B cell (primary cell): ENCODE results near the gene SPOP. TPM values are rescaled to one million over a fixed set of nuclear protein-coding genes. Genes with fewer than 3 reads are reported as not detected.

ENCODE experiments used
- ATAC-seq: fragments of 200-7000 bp; cut with Tn5 transposase; one replicate; pipeline ENCODE4 v1.10.0; 2021; ENCODE audit warnings: low read depth, mild to moderate bottlenecking, moderate number of reproducible peaks, moderate library complexity
- CTCF ChIA-PET: fragments of 350-600 bp; sonication (Branson Sonifier 250); formaldehyde crosslinking; loops from one replicate; lab custom pipeline; 2021; ENCODE audit warnings: antibody characterized with exemption, inconsistent platforms; lab: Charles Lee
- POLR2A ChIA-PET: fragments of 350-600 bp; sonication (Branson Sonifier 250); formaldehyde crosslinking; loops from one replicate; lab custom pipeline; 2021; ENCODE audit warnings: antibody characterized with exemption; lab: Charles Lee
- DNase-seq: peaks from one replicate; pipeline ENCODE4 v3.0.0; 2013
- H2AFZ ChIP-seq: 2 replicates; pipeline ENCODE4 v1.6.1; 2012; ENCODE audit warnings: mild to moderate bottlenecking, low read depth, low read length; ENCODE audit not compliant: insufficient read depth, poor library complexity, severe bottlenecking
- H3K27ac ChIP-seq, 2 donors: 1 replicate in 1 of 2; 2 replicates in 1 of 2; pipeline ENCODE4 v1.5.1; 2012 to 2013; ENCODE audit warnings: low read length in 2 of 2, mild to moderate bottlenecking in 2 of 2, moderate library complexity in 1 of 2
- H3K27me3 ChIP-seq, 4 experiments: fragments of 200-600 bp in 1 of 4; sonication (generic) in 1 of 4; replicated peaks in 1 of 4; 1 replicate in 2 of 4; 2 replicates in 2 of 4; pipeline versions ENCODE4 v1.6.1 to v1.7.0; 2013 to 2016; ENCODE audit warnings: low read length in 3 of 4, mild to moderate bottlenecking in 2 of 4, mixed read lengths in 1 of 4, moderate library complexity in 1 of 4; ENCODE audit not compliant: insufficient read depth in 4 of 4, control insufficient read depth in 3 of 4; ENCODE audit errors: control extremely low read depth in 1 of 4
- H3K36me3 ChIP-seq, 2 experiments: replicated peaks in 1 of 2; 1 replicate in 1 of 2; 2 replicates in 1 of 2; pipeline versions ENCODE4 v1.6.1 to v1.7.1; 2013; ENCODE audit warnings: low read length in 1 of 2; ENCODE audit not compliant: insufficient read depth in 2 of 2, control insufficient read depth in 1 of 2; ENCODE audit errors: control extremely low read depth in 1 of 2, extremely low read depth in 1 of 2
- H3K4me1 ChIP-seq, 2 donors: fragments of 200-600 bp in 1 of 2; sonication (generic) in 1 of 2; 1 replicate in 1 of 2; 2 replicates in 1 of 2; pipeline versions ENCODE4 v1.5.1 to v1.6.1; 2013 to 2017; ENCODE audit warnings: low read length in 2 of 2; ENCODE audit not compliant: control insufficient read depth in 2 of 2, insufficient read depth in 2 of 2
- H3K4me2 ChIP-seq: replicated peaks from 2 replicates; pipeline ENCODE3; 2012; ENCODE audit warnings: mild to moderate bottlenecking, low read depth, low read length; ENCODE audit not compliant: poor library complexity, severe bottlenecking
- H3K4me3 ChIP-seq, 5 experiments: fragments of 200-600 bp in 1 of 5; sonication (generic) in 1 of 5; 1 replicate in 3 of 5; 2 replicates in 2 of 5; pipeline versions ENCODE4 v1.5.1 to v1.7.0; 2011 to 2016; ENCODE audit warnings: low read length in 4 of 5, mild to moderate bottlenecking in 4 of 5, low read depth in 2 of 5, control low read depth in 1 of 5, moderate library complexity in 1 of 5; ENCODE audit not compliant: insufficient read depth in 1 of 5; ENCODE audit errors: control extremely low read depth in 1 of 5, extremely low read depth in 1 of 5
- H3K79me2 ChIP-seq: fragments of 200-600 bp; sonication (generic); one replicate; pipeline ENCODE4 v1.6.0; 2016; ENCODE audit warnings: low read length; ENCODE audit not compliant: control insufficient read depth, insufficient read depth
- H3K9ac ChIP-seq: fragments of 200-600 bp; sonication (generic); 2 replicates; pipeline ENCODE4 v1.6.1; 2017; ENCODE audit warnings: mild to moderate bottlenecking, low read length, moderate library complexity
- H3K9me3 ChIP-seq, 3 donors: one replicate each; pipeline versions ENCODE4 v1.6.1 to v1.7.1; 2013; ENCODE audit warnings: low read length in 2 of 3; ENCODE audit not compliant: control insufficient read depth in 2 of 3, insufficient read depth in 1 of 3; ENCODE audit errors: control extremely low read depth in 1 of 3
- H4K20me1 ChIP-seq: 2 replicates; pipeline ENCODE4 v1.6.0; 2012; ENCODE audit warnings: mild to moderate bottlenecking, low read length; ENCODE audit not compliant: insufficient read depth, control insufficient read depth, poor library complexity, severe bottlenecking
- H3K27ac Mint-ChIP-seq: one replicate; pipeline ENCODE4 v1.8.0; 2021; ENCODE audit warnings: mixed read lengths
- H3K27me3 Mint-ChIP-seq: one replicate; pipeline ENCODE4 v1.8.0; 2021; ENCODE audit warnings: mixed read lengths
- H3K4me1 Mint-ChIP-seq: one replicate; pipeline ENCODE4 v1.8.0; 2021; ENCODE audit warnings: mixed read lengths
- H3K4me3 Mint-ChIP-seq: one replicate; pipeline ENCODE4 v1.8.0; 2021; ENCODE audit warnings: mixed read lengths
- H3K9me3 Mint-ChIP-seq: one replicate; pipeline ENCODE4 v1.8.0; 2022; ENCODE audit warnings: mixed read lengths; ENCODE audit not compliant: insufficient read depth
- EZH2 ChIP-seq: IDR thresholded peaks from 2 replicates; pipeline ENCODE4 v1.6.1; 2012; ENCODE audit warnings: borderline replicate concordance, low read depth, mild to moderate bottlenecking, moderate library complexity, low read length; ENCODE audit not compliant: insufficient read depth, poor library complexity, severe bottlenecking
- WGBS: methylation state at CpG from one replicate; pipeline ENCODE4 v1.1.5; 2013; ENCODE audit warnings: missing lambda C conversion rate; ENCODE audit not compliant: insufficient coverage; 5-methylcytosine and 5-hydroxymethylcytosine counted together
- intact Hi-C: fragments of 100-400 bp; cut with micrococcal nuclease; formaldehyde crosslinking; loops from one replicate; pipeline ENCODE4 v1.10.0; 2022
- polyA plus RNA-seq: library from polyadenylated mRNA; depleted of rRNA; stranded (reverse); fragments of >200 nt; gene quantifications from 2 replicates; pipeline ENCODE4 v1.2.3, GENCODE V29; 2012
- total RNA-seq, 2 donors: library from RNA; stranded (reverse); fragments of 120-200 nt in 1 of 2; gene quantifications; 1 replicate in 1 of 2; 2 replicates in 1 of 2; pipeline versions ENCODE4 v1.2.3 to v1.2.4, GENCODE V29; 2013 to 2022
- TF ChIP-seq, protein P1 (sequence below): fragments of 200-600 bp; IDR thresholded peaks from one replicate; pipeline ENCODE4 v1.8.0; 2022; ENCODE audit warnings: antibody characterized with exemption, mild to moderate bottlenecking

The SPOP gene
- total and polyA plus RNA-seq, 2 donors (not counting 1 experiment from before 2014, with no cell fraction given): 27.0 to 72.1 TPM

DNA sequence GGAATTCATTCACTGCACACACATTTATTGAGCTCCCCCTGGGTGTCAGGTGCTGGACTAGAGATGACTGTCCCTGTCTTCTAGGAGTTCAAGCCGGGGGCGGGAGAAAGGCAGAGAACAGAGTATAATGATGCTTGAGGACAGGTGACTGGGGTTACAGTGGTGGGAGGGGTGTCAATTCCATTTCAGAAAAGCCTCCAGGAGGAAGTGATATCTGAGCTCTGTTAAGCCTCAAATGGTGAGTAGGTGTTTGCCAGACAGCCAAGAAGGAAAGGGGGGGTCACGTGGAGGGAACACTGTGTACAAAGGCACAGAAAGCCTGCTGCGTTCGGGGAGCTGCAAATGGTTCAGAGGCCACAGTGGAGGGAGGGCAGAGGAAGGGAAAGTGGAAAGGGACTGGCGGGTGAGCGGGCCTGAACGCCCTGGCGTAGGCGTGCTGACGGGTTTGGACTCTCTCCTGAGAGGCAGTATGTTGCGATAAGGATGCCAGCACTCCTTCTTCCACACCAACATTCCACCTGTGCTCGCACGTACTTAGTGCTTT is 111.9 kb downstream of the SPOP start:
- peak; percentile 27 for DNase-seq
- Histone ChIP-seq H3K4me2 (no peak overlapping the region), H3K27ac (no peak overlapping the region), H2AFZ (peak overlapping the region; percentile 23), H3K36me3 (no peaks in the 10 kb centered on the region), H3K4me1 (peaks cover 6 to 17% of the 10 kb centered on the region in 2 donors), H3K9ac (no peak overlapping the region), H3K27me3 (peaks cover 0 to 29% (median 7%) of the 10 kb centered on the region in 4 experiments), H3K4me3 (no peak overlapping the region), H3K79me2 (no peaks in the 10 kb centered on the region), H4K20me1 (no peaks in the 10 kb centered on the region), H3K9me3 (no peaks in the 10 kb centered on the region)
- WGBS: 18% methylated on average over 5 of the region's 14 CpGs
- POLR2A ChIA-PET: no interaction called here
- Mint-ChIP-seq H3K27ac (no peak overlapping the region), H3K4me3 (no peak overlapping the region), H3K4me1 (peaks cover 16% of the 10 kb centered on the region), H3K27me3 (peaks cover 17% of the 10 kb centered on the region), H3K9me3 (no peaks in the 10 kb centered on the region)
- no peak for ATAC-seq
- TF ChIP-seq, protein P1, sequence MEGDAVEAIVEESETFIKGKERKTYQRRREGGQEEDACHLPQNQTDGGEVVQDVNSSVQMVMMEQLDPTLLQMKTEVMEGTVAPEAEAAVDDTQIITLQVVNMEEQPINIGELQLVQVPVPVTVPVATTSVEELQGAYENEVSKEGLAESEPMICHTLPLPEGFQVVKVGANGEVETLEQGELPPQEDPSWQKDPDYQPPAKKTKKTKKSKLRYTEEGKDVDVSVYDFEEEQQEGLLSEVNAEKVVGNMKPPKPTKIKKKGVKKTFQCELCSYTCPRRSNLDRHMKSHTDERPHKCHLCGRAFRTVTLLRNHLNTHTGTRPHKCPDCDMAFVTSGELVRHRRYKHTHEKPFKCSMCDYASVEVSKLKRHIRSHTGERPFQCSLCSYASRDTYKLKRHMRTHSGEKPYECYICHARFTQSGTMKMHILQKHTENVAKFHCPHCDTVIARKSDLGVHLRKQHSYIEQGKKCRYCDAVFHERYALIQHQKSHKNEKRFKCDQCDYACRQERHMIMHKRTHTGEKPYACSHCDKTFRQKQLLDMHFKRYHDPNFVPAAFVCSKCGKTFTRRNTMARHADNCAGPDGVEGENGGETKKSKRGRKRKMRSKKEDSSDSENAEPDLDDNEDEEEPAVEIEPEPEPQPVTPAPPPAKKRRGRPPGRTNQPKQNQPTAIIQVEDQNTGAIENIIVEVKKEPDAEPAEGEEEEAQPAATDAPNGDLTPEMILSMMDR: no peak
- TF ChIP-seq EZH2: no peak
- intact Hi-C loops: no loop called here
- CTCF ChIA-PET: interaction anchor here (1.1 to 17.7 kb wide), 5 partner anchors 9 to 432 kb away, joined by 3 to 485 read pairs (median 6); partner anchors contain the start of gene SLC35B1

DNA sequence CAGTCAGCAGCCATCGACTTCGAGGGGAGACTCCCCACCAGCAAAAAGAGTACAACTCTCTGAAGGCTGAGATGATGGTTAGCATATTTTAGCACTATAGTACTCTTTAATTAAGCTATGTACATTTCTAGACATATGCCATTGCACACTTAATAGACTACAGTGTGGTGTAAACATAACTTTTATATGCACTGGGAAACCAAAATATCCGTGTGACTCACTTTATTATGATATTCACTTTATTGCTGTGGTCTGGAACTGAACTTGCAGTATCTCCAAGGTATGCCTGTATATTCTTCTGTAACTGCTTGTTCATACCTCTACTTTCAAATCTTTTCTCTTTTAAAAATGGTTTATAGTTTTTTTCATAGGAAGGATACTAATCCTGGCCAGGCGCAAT is 113.3 kb downstream of the SPOP start:
- H3K36me3 ChIP-seq: no peaks in the 10 kb centered on the region
- H3K9me3 ChIP-seq: no peaks in the 10 kb centered on the region
- DNase-seq (no peak), ATAC-seq (no peak)
- CTCF ChIA-PET: interaction anchor here (0.7 to 17.7 kb wide), 5 partner anchors 8 to 434 kb away, joined by 3 to 485 read pairs (median 6); partner anchors contain the start of gene SLC35B1
- Mint-ChIP-seq H3K9me3 (no peaks in the 10 kb centered on the region), H3K27me3 (peaks cover 14% of the 10 kb centered on the region), H3K4me3 (no peak overlapping the region), H3K4me1 (peaks cover 13% of the 10 kb centered on the region), H3K27ac (no peak overlapping the region)
- TF ChIP-seq, protein P1: no peak
- TF ChIP-seq EZH2: no peak
- peaks cover 0 to 20% (median 4%) of the 10 kb centered on the region in 4 experiments for H3K27me3 ChIP-seq
- peaks cover 6 to 10% of the 10 kb centered on the region in 2 donors for H3K4me1 ChIP-seq
- no peak overlapping the region for H3K9ac ChIP-seq
- H4K20me1 ChIP-seq: no peaks in the 10 kb centered on the region
- intact Hi-C loops: no loop called here
- H3K79me2 ChIP-seq: no peaks in the 10 kb centered on the region
- no peak overlapping the region for H3K4me2 ChIP-seq
- H2AFZ ChIP-seq: no peak overlapping the region
- H3K4me3 ChIP-seq: no peak overlapping the region
- no peak overlapping the region for H3K27ac ChIP-seq
- POLR2A ChIA-PET: no interaction called here
- WGBS: no CpG with 5 or more reads among the region's 4 CpGs
